Effector memory CD4-positive, alpha-beta T cell (primary cell): Measurements from ENCODE around the gene ZFX.

Experiments used
- DNase-seq, 3 donors: peaks; one replicate each; pipeline ENCODE4 v3.0.0-alpha.2; 2020
- H3K27ac ChIP-seq: 2 replicates; pipeline ENCODE4 v1.7.0; 2013; ENCODE audit warnings: mild to moderate bottlenecking, low read length, moderate library complexity; ENCODE audit not compliant: insufficient read depth, poor library complexity, severe bottlenecking
- H3K27me3 ChIP-seq: replicated peaks from 2 replicates; pipeline ENCODE4 v1.7.0; 2013; ENCODE audit warnings: mild to moderate bottlenecking, low read length; ENCODE audit not compliant: insufficient read depth, control insufficient read depth, poor library complexity, severe bottlenecking
- H3K36me3 ChIP-seq: 2 replicates; pipeline ENCODE4 v1.7.0; 2013; ENCODE audit warnings: mild to moderate bottlenecking, low read length, moderate library complexity; ENCODE audit not compliant: control insufficient read depth, insufficient read depth
- H3K4me1 ChIP-seq: 2 replicates; pipeline ENCODE4 v1.7.0; 2013; ENCODE audit warnings: low read length, mild to moderate bottlenecking; ENCODE audit not compliant: control insufficient read depth, insufficient read depth, poor library complexity, severe bottlenecking
- H3K4me3 ChIP-seq: 2 replicates; pipeline ENCODE4 v1.7.0; 2013; ENCODE audit warnings: low read length, low read depth, mild to moderate bottlenecking; ENCODE audit not compliant: insufficient read depth, poor library complexity, severe bottlenecking
- H3K9me3 ChIP-seq: 2 replicates; pipeline ENCODE4 v1.7.0; 2013; ENCODE audit warnings: mild to moderate bottlenecking, low read length, moderate library complexity; ENCODE audit not compliant: control insufficient read depth

Gene ZFX

DNA sequence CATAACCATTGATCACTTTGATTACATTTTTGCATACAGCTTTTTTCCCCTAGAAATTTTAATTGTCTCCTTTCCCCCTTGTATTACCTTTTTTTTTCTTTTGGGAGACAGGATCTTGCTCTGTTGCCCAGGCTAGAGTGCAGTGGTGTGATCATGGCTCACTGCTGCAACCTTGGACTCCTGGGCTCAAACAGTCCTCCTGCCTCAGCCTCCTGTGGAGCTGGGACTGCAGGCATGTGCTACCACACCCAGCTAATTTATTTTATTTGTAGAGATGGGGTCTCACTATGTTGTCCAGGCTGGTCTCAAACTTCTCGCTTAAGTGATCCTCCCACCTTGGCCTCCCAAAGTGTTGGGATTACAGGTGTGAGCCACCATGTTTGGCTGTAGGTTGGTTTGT, 47.0 kb downstream of the ZFX start:
- no peak for DNase-seq
- no peak overlapping the region for H3K4me3 ChIP-seq
- no peaks in the 10 kb centered on the region for H3K27me3 ChIP-seq
- H3K4me1 ChIP-seq = no peaks in the 10 kb centered on the region
- H3K27ac ChIP-seq = no peak overlapping the region
- peaks cover 3% of the 10 kb centered on the region for H3K36me3 ChIP-seq
- H3K9me3 ChIP-seq = no peaks in the 10 kb centered on the region

GRCh38 chrX:24198101-24198500, 48.6 kb downstream of the ZFX start:
- Histone ChIP-seq H3K4me1 (peaks cover 7% of the 10 kb centered on the region), H3K27me3 (no peaks in the 10 kb centered on the region), H3K4me3 (no peak overlapping the region), H3K27ac (no peak overlapping the region), H3K36me3 (peaks cover 11% of the 10 kb centered on the region), H3K9me3 (no peaks in the 10 kb centered on the region)
- DNase-seq = no peak

DNA sequence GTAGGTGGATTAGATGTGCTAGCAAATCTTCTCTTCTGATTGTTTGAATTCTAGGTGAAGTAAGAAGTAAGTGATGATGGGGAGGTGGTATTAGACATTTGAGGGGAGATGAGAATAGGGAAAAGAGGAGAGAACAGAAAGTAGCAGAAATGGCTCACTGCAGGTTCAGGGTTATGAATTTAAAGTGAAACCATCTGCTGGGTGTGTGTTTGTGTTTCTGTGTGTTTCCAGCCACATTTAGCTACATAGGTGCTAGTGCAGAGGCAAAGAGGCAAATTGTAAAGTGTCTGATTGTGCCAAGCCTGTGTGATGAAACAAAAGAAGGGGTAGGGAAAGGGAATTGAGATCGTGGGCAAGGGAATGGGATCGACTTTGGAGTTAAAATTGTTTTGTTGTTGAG, 50.6 kb downstream of the ZFX start:
- Histone ChIP-seq H3K4me1 (peaks cover 7% of the 10 kb centered on the region), H3K27ac (no peak overlapping the region), H3K27me3 (no peaks in the 10 kb centered on the region), H3K36me3 (peaks cover 11% of the 10 kb centered on the region), H3K4me3 (no peak overlapping the region), H3K9me3 (no peaks in the 10 kb centered on the region)
- no peak for DNase-seq

GRCh38 chrX:24201216-24201615, 51.7 kb downstream of the ZFX start:
- H3K4me1 ChIP-seq = peaks cover 7% of the 10 kb centered on the region
- H3K4me3 ChIP-seq = no peak overlapping the region
- H3K36me3 ChIP-seq = peaks cover 11% of the 10 kb centered on the region
- DNase-seq = no peak
- no peaks in the 10 kb centered on the region for H3K27me3 ChIP-seq
- no peak overlapping the region for H3K27ac ChIP-seq
- H3K9me3 ChIP-seq = no peaks in the 10 kb centered on the region

DNA sequence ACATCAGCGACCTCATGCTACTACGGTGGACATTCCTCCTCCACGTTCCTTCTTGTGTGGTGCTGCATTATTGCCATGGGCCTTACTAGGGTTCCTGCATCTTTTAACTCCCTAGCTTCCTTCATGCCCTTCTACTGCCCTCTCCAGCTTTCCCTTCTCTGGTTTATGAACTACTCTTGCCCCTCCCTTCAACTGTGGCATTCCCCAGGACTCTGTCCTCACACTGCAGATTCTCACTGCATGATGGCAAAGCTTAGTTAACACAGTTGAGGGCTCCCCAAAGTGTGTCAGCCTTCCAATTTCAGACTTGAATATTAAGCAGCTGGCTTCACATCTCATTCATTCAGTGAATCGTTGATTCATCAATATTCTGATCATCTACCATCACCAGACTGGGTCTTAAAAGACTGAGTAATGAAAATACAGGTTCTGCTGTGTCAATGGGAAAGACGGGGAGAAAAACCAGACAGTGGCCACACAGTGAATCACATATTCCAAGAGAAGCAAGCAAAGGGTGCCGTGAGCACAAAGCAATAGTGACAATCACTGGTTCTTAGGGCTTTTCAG, 53.0 kb downstream of the ZFX start:
- Histone ChIP-seq H3K36me3 (peaks cover 14% of the 10 kb centered on the region), H3K27ac (no peak overlapping the region), H3K4me1 (peaks cover 7% of the 10 kb centered on the region), H3K4me3 (no peak overlapping the region), H3K27me3 (no peaks in the 10 kb centered on the region), H3K9me3 (no peaks in the 10 kb centered on the region)
- DNase-seq = no peak

- no peak for DNase-seq
- Histone ChIP-seq H3K9me3 (no peaks in the 10 kb centered on the region), H3K27ac (no peak overlapping the region), H3K4me1 (peaks cover 7% of the 10 kb centered on the region), H3K27me3 (no peaks in the 10 kb centered on the region), H3K36me3 (peaks cover 21% of the 10 kb centered on the region), H3K4me3 (no peak overlapping the region)
Observed at GRCh38 chrX:24203072-24203808, 53.7 kb downstream of the ZFX start.

GRCh38 chrX:24204331-24204730, 54.8 kb downstream of the ZFX start:
- Histone ChIP-seq H3K4me3 (no peak overlapping the region), H3K27me3 (no peaks in the 10 kb centered on the region), H3K4me1 (peaks cover 7% of the 10 kb centered on the region), H3K9me3 (no peaks in the 10 kb centered on the region), H3K36me3 (peaks cover 28% of the 10 kb centered on the region), H3K27ac (no peak overlapping the region)
- DNase-seq = no peak

- Histone ChIP-seq H3K4me3 (no peak overlapping the region), H3K27ac (no peak overlapping the region), H3K36me3 (peaks cover 33% of the 10 kb centered on the region), H3K4me1 (peaks cover 7% of the 10 kb centered on the region), H3K9me3 (no peaks in the 10 kb centered on the region), H3K27me3 (no peaks in the 10 kb centered on the region)
- DNase-seq = no peak
Observed at GRCh38 chrX:24204958-24205357, 55.4 kb downstream of the ZFX start.

DNA sequence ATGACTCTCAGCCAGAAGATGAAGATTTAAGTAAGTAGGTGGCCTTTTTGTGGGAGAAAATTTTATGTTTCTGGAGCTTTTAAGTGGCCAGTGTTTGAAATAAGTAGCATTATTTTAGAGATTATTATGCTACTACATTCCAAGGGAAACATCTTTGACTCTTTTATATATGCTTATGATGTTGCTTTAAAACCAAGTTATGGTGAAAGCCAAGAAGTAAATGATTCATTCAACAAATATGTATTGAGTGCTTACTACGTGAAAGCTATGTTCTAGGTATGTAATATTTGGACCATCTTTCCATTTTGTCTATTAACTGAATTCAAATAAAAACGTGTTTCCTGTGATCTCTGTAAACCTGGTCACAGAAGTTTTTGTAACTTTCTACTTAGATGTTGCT, 58.3 kb downstream of the ZFX start:
- Histone ChIP-seq H3K27ac (no peak overlapping the region), H3K4me3 (no peak overlapping the region), H3K36me3 (peaks cover 44% of the 10 kb centered on the region), H3K4me1 (no peaks in the 10 kb centered on the region), H3K9me3 (no peaks in the 10 kb centered on the region), H3K27me3 (no peaks in the 10 kb centered on the region)
- no peak for DNase-seq

DNA sequence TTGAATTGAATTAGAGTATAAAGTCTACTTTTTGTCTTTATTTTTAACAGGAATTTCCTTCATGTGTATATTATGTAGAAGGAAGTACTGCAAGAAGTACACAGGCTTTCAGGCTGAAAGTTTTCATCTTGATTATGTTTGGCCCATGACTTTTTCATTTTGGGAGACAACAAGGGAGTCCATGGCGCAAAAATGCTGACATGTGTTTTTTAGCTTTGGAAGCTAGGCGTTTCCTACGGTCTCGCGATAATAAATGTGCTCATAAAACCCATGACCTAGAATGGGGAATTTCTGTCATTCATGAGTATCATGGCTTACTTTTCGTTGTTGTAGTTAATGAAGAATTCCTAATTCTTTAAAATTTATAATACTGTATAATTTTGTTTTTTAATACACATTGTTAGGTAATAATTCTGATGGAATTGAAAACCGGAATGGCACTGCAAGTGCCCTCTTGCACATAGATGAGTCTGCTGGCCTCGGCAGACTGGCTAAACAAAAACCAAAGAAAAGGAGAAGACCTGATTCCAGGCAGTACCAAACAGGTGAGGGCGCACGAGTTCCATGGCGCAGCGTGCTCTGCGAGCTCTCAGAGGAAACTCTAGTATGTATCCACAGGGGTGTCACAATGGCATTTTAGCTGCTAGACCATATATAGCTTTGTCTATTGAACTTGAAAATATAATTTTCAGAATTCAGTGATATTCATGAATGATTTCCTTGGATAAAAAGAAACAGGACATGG, 59.1 kb downstream of the ZFX start:
- no peak for DNase-seq
- peaks cover 42% of the 10 kb centered on the region for H3K36me3 ChIP-seq
- H3K4me3 ChIP-seq = no peak overlapping the region
- H3K27me3 ChIP-seq = no peaks in the 10 kb centered on the region
- no peak overlapping the region for H3K27ac ChIP-seq
- no peaks in the 10 kb centered on the region for H3K4me1 ChIP-seq
- no peaks in the 10 kb centered on the region for H3K9me3 ChIP-seq
